ES-I3 (cell line): ENCODE results near the gene ASMT.
A peak's percentile ranks its signal among the peaks of the same experiment; 100 is the strongest.

Experiments
- H3K36me3 ChIP-seq: 2 replicates; pipeline ENCODE4 v1.6.1; 2013; ENCODE audit warnings: mild to moderate bottlenecking, low read length, control low read depth, moderate library complexity; ENCODE audit not compliant: insufficient read depth
- H3K4me1 ChIP-seq: 2 replicates; pipeline ENCODE4 v1.6.1; 2013; ENCODE audit warnings: mild to moderate bottlenecking, control low read depth, low read length; ENCODE audit not compliant: insufficient read depth
- H3K9ac ChIP-seq: 2 replicates; pipeline ENCODE4 v1.6.1; 2013; ENCODE audit warnings: low read depth, mild to moderate bottlenecking, low read length, moderate library complexity
- H3K9me3 ChIP-seq: 2 replicates; pipeline ENCODE4 v1.6.1; 2013; ENCODE audit warnings: mild to moderate bottlenecking, low read length, moderate library complexity; ENCODE audit not compliant: control insufficient read depth, insufficient read depth

ASMT gene

DNA sequence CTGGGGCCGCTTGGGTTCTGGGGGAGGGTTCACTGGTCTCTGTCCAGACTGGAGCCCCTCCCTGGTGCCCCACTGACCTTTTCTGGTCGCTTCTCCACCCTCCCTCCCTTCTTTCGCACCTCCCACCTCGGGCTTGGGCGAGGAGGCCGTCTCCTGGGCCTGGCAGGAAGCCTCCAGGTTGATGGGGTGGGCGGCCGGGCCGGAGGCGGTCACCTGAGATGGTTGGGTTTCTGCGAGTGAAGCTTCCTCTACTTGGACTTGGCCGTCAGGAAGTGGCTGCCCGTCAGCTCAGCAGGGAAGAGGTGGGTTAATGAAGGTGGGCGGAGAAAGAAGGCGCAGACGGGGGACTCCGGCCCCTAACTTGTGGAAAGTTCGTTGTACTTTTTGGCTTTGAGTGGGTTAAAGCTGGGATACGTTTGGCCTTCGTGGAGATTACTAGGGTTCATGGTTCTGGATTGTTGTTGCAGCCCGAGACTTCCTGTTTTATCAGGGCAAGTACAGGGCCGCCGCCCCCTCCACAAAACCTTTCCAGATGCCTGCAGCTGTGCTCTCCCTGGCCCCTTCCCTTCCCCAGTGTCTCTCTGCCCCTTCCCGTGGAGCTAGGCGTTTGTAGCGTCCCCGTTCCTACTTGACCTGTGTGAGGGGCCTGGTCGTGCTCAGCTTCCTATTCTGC lies 22.3 kb upstream of the ASMT start:
- H3K9me3 ChIP-seq: no peaks in the 10 kb centered on the region
- peak overlapping the region; percentile 87 for H3K9ac ChIP-seq
- peaks cover 10% of the 10 kb centered on the region for H3K36me3 ChIP-seq
- H3K4me1 ChIP-seq: no peaks in the 10 kb centered on the region

- no peaks in the 10 kb centered on the region for H3K9me3 ChIP-seq
- H3K9ac ChIP-seq: no peak overlapping the region; the same call in 1 of the 2 replicates
- H3K36me3 ChIP-seq: peaks cover 14% of the 10 kb centered on the region
- no peaks in the 10 kb centered on the region for H3K4me1 ChIP-seq
These were observed 21.3 kb upstream of the ASMT start for GRCh38 chrX:1593286-1594271.

DNA sequence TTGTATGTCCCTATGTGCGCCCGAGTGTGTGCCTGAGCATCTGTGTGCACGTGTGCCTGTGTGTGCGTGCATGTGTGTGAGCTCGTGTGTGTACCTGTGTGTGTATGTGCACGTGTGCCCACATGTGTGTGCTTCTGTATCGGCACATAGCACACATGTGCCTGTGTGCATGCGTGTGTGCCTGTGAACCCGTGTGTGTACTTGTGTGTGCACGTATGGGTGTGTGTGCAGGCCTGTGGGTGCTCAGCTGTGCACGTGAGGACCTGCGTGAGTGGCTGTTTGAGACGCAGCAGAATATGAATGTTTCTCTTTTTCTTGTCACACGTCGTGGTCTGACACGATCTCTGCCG lies 19.2 kb upstream of the ASMT start:
- Histone ChIP-seq H3K4me1 (no peaks in the 10 kb centered on the region), H3K36me3 (peaks cover 14% of the 10 kb centered on the region), H3K9ac (no peak overlapping the region), H3K9me3 (no peaks in the 10 kb centered on the region)

GRCh38 chrX:1596676-1597344 lies 18.0 kb upstream of the ASMT start:
- H3K9me3 ChIP-seq: no peaks in the 10 kb centered on the region; the same call in 1 of the 2 replicates
- H3K4me1 ChIP-seq: no peaks in the 10 kb centered on the region
- no peak overlapping the region for H3K9ac ChIP-seq
- H3K36me3 ChIP-seq: peaks cover 16% of the 10 kb centered on the region

- H3K9me3 ChIP-seq: no peaks in the 10 kb centered on the region; the same call in 1 of the 2 replicates
- H3K4me1 ChIP-seq: no peaks in the 10 kb centered on the region
- peaks cover 23% of the 10 kb centered on the region for H3K36me3 ChIP-seq
- H3K9ac ChIP-seq: no peak overlapping the region
These were observed 17.4 kb upstream of the ASMT start for GRCh38 chrX:1597345-1598020.

DNA sequence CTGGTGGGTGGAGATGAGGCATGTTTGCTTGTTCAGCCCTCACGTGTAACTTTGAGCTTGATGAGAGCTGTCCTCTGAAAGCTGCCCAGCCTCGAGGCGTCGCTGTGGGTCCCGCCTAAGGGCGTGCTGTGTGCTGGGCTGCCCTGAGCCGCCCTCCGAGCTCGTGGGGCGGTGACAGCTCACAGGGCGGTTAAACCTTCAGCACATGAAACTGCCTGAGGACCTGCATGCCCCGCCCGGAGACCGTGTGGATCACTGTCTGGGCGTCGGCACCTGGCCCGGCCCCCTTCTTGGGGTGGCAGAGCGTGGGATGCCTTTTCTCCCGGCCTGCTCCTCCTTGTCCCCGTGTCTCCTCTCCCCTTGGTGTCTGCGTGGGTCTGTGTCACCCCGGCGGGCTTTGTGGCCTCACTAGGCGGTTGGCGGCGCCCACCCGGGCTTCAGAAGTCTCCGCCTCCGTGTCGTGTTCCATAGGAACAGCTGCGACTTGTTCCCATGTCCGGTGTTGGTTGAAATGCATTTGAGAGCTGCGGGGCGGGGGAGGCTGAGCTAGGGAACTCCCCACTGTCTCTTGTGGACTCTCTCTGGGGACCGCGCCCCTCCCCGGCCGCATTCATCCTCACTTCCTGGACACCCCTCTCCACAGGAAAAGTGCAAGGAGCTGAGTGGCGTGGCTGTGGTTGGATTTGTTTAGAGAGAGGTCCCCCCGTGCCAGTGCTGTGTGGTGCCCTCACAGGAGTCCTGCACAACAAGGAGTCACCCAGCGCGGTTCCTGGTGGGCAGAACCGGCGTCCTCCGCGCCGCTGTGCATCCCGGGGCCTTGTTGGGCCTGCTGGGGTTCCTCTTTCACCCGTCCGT lies 16.6 kb upstream of the ASMT start:
- peaks cover 24% of the 10 kb centered on the region for H3K36me3 ChIP-seq
- H3K9me3 ChIP-seq: no peaks in the 10 kb centered on the region; the same call in 1 of the 2 replicates
- no peak overlapping the region for H3K9ac ChIP-seq
- H3K4me1 ChIP-seq: no peaks in the 10 kb centered on the region

DNA sequence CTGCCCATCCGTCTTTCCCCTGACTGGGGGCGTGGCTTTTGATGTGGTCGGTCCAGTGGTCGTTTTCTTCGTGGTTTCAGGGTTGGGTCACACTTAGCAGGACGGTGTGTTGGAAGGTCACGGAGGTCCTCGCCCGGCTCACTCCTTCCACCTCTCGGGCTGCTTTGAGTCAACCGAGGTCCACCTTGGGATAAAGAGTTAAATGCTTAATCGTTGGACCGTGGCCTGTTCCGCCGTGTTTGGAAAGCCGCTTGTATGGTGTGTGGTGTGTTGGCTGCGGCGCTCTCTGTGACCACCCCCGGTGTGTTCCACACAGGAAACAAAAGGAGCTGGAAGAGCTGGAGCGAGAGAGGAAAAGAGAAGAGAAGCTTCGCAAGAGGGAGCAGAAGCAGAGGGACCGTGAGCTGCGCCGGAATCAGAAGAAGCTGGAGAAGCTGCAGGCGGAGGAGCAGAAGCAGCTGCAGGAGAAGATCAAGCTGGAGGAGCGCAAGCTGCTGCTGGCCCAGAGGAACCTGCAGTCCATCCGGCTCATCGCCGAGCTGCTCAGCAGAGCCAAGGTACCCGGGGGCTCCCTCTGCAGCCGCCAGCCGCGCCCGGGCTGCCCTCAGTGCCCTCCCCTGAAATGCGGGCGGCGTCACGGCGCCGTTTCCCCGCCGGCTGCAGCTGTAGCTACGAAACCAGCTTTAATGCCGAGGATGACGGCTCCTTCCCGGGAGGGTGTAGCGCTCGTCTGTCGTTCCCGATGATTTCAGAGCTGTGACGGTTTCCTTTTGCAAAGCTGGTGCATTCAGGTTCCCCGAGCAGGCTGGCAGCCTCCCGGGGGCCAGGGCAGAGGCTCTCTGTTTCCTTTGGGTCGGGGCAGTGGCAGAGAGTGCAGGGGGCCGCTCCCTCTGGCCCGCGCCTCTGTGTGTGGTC lies 15.7 kb upstream of the ASMT start:
- Histone ChIP-seq H3K9me3 (no peaks in the 10 kb centered on the region; the same call in 1 of the 2 replicates), H3K4me1 (no peaks in the 10 kb centered on the region), H3K36me3 (peaks cover 21% of the 10 kb centered on the region), H3K9ac (no peak overlapping the region)

- no peaks in the 10 kb centered on the region for H3K4me1 ChIP-seq
- no peaks in the 10 kb centered on the region; the same call in 1 of the 2 replicates for H3K9me3 ChIP-seq
- peaks cover 19% of the 10 kb centered on the region for H3K36me3 ChIP-seq
- no peak overlapping the region for H3K9ac ChIP-seq
These were observed 15.0 kb upstream of the ASMT start for GRCh38 chrX:1599791-1600405.

GRCh38 chrX:1600406-1601050 lies 14.3 kb upstream of the ASMT start:
- Histone ChIP-seq H3K36me3 (peaks cover 17% of the 10 kb centered on the region), H3K4me1 (no peaks in the 10 kb centered on the region), H3K9ac (no peak overlapping the region), H3K9me3 (no peaks in the 10 kb centered on the region; the same call in 1 of the 2 replicates)

DNA sequence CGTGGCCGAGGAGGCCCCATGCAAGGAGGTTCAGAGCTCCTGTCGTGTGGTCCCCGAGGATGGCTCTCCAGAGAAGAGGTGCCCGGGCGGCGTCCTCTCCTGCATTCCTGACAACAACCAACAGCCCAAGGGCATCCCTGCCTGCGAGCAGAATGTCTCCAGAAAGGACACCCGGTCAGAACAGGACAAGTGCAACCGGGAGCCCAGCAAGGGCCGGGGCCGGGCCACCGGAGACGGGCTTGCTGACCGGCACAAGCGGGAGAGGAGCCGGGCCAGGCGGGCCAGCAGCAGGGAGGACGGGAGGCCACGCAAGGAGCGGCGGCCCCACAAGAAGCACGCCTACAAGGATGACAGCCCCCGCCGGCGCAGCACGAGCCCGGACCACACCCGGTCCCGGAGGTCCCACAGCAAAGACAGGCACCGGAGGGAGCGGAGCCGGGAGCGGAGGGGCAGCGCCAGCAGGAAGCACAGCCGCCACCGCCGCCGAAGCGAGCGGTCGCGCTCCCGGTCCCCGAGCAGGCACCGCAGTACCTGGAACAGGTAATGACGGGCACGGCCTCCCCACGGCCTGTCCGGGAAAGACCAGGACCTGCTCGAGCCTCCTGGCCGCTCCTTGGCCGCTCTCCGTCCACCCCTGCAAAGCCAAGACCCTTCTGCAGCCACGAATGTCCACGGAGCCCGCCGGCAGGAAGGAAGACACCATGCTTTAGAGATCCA lies 13.7 kb upstream of the ASMT start:
- Histone ChIP-seq H3K9me3 (no peaks in the 10 kb centered on the region; the same call in 1 of the 2 replicates), H3K36me3 (peaks cover 14% of the 10 kb centered on the region), H3K9ac (no peak overlapping the region), H3K4me1 (no peaks in the 10 kb centered on the region)

GRCh38 chrX:1601768-1602085 lies 13.1 kb upstream of the ASMT start:
- H3K4me1 ChIP-seq: no peaks in the 10 kb centered on the region
- H3K9ac ChIP-seq: no peak overlapping the region
- H3K9me3 ChIP-seq: no peaks in the 10 kb centered on the region; the same call in 1 of the 2 replicates
- peaks cover 14% of the 10 kb centered on the region for H3K36me3 ChIP-seq
